Skeletal muscle tissue (tissue), 4 donors: Measurements from ENCODE around the gene MLEC. TPM values are rescaled to one million over a fixed set of nuclear protein-coding genes. Genes with fewer than 3 reads are reported as not detected.

Source experiments
- H3K27ac ChIP-seq: one replicate; pipeline ENCODE4 v1.7.0; 2013; ENCODE audit warnings: mild to moderate bottlenecking, low read depth, low read length, inconsistent platforms
- H3K27me3 ChIP-seq, 3 donors: one replicate each; pipeline ENCODE4 v1.7.0; 2013; ENCODE audit warnings: low read length in 3 of 3; ENCODE audit not compliant: control insufficient read depth in 3 of 3, insufficient read depth in 3 of 3
- H3K36me3 ChIP-seq, 3 donors: one replicate each; pipeline ENCODE4 v1.7.0; 2013; ENCODE audit warnings: low read length in 3 of 3; ENCODE audit not compliant: control insufficient read depth in 3 of 3, insufficient read depth in 3 of 3
- H3K4me1 ChIP-seq, 3 donors: one replicate each; pipeline ENCODE4 v1.7.0; 2013; ENCODE audit warnings: low read length in 3 of 3, mild to moderate bottlenecking in 3 of 3; ENCODE audit not compliant: control insufficient read depth in 3 of 3, insufficient read depth in 3 of 3
- H3K4me3 ChIP-seq, 3 donors: one replicate each; pipeline ENCODE4 v1.7.0; 2013; ENCODE audit warnings: low read length in 3 of 3
- H3K9ac ChIP-seq, 3 donors: one replicate each; pipeline ENCODE4 v1.7.0; 2013; ENCODE audit warnings: low read length in 3 of 3, mild to moderate bottlenecking in 3 of 3, moderate library complexity in 2 of 3, low read depth in 1 of 3
- H3K9me3 ChIP-seq, 3 donors: one replicate each; pipeline ENCODE4 v1.7.0; 2013; ENCODE audit warnings: low read length in 3 of 3; ENCODE audit not compliant: control insufficient read depth in 3 of 3
- total RNA-seq: library from RNA; depleted of rRNA; stranded (reverse); fragments of >200 nt; gene quantifications from one replicate; pipeline ENCODE4 v1.2.3, GENCODE V29; 2014
- donor health status: Osteomylitis.

Gene MLEC
- total RNA-seq, 1 donor from 2014 or later, result 50.6 TPM

- Histone ChIP-seq H3K27ac (no peak overlapping the region), H3K9me3 (no peaks in the 10 kb centered on the region), H3K9ac (no peak overlapping the region), H3K36me3 (no peaks in the 10 kb centered on the region), H3K27me3 (no peaks in the 10 kb centered on the region), H3K4me1 (peaks cover 0 to 3% (median 0%) of the 10 kb centered on the region in 3 donors), H3K4me3 (no peak overlapping the region)
These were observed 63.9 kb downstream of the MLEC start for GRCh38 chr12:120750806-120751205.

- no peak overlapping the region for H3K4me3 ChIP-seq
- H3K36me3 ChIP-seq, result no peaks in the 10 kb centered on the region
- H3K9me3 ChIP-seq, result no peaks in the 10 kb centered on the region
- no peak overlapping the region for H3K9ac ChIP-seq
- H3K4me1 ChIP-seq, result peaks cover 0 to 3% (median 0%) of the 10 kb centered on the region in 3 donors
- H3K27me3 ChIP-seq, result no peaks in the 10 kb centered on the region
- H3K27ac ChIP-seq, result no peak overlapping the region
These were observed 64.4 kb downstream of the MLEC start for GRCh38 chr12:120751389-120751788.

Other genes starting within 250 kb of the MLEC start
- gene COX6A1, start 249.0 kb upstream of the MLEC start, total RNA-seq, result 231 TPM
- gene TRIAP1, start 240.8 kb upstream of the MLEC start, total RNA-seq, result 18.8 TPM
- gene GATC, start 240.7 kb upstream of the MLEC start, total RNA-seq, result 9.9 TPM
- 79.9 TPM for gene SRSF9, start 217.4 kb upstream of the MLEC start, total RNA-seq
- gene DYNLL1, start 191.0 kb upstream of the MLEC start, total RNA-seq, result 162 TPM
- 29.7 TPM for gene COQ5, start 158.0 kb upstream of the MLEC start, total RNA-seq
- gene RNF10, start 152.8 kb upstream of the MLEC start, total RNA-seq, result 118 TPM
- 29.2 TPM for gene POP5, start 105.7 kb upstream of the MLEC start, total RNA-seq
- gene CABP1, start 46.5 kb upstream of the MLEC start, total RNA-seq, result 0.52 TPM
- 7.3 TPM for gene UNC119B, start 23.3 kb downstream of the MLEC start, total RNA-seq
- 14.1 TPM for gene ACADS, start 38.7 kb downstream of the MLEC start, total RNA-seq
- 10.4 TPM for gene SPPL3, start 217.2 kb downstream of the MLEC start, total RNA-seq